Measurements from ENCODE around the gene ZNF362. TPM values are rescaled to one million over a fixed set of nuclear protein-coding genes. Genes with fewer than 3 reads are reported as not detected.

ZNF362 gene
- total and polyA plus RNA-seq, 10 of the 15 experiments (the other 5 are each of a cell fraction or from before 2014, with no cell fraction given) = 0.74 to 22.8 (median 7.4) TPM

GRCh38 chr1:33298623-33299277 is 42.5 kb downstream of the ZNF362 start (continued):
- 0 out of 2 replicates have a peak, but pooled peaks have one; percentile 33 for TF ChIP-seq SMARCA5 (IDR thresholded peaks at IDR 0.05)
- TF ChIP-seq NR2F1 (conservative IDR thresholded peaks at IDR 0.05) = no peak
- no peak for TF ChIP-seq MTA2 (IDR thresholded peaks at IDR 0.05; ENCODE audit: low read depth)
- no peak for TF ChIP-seq JUND (IDR thresholded peaks at IDR 0.05; ENCODE audit: low read depth, low read length)
- no peak for TF ChIP-seq BCLAF1 (IDR thresholded peaks at IDR 0.05)
- peak; percentile 51; the same call in 1 of the 2 replicates for TF ChIP-seq RAD21 (IDR thresholded peaks at IDR 0.05; ENCODE audit: insufficient read depth, low read depth, low read length)
- peak; percentile 80 for TF ChIP-seq YY1 (IDR thresholded peaks at IDR 0.05; ENCODE audit: low read depth, low read length)
- TF ChIP-seq HDAC2 (IDR thresholded peaks at IDR 0.05) = no peak
- no peak for TF ChIP-seq NR2C1 (IDR thresholded peaks at IDR 0.05)
- no peak for TF ChIP-seq RELA (IDR thresholded peaks at IDR 0.05; ENCODE audit: borderline replicate concordance, partially characterized antibody)
- TF ChIP-seq SMC3 (IDR thresholded peaks at IDR 0.05; ENCODE audit: borderline replicate concordance, low read length) = peak; percentile 71
- TF ChIP-seq IKZF2 (IDR thresholded peaks at IDR 0.05) = no peak

Data from GM12878 (cell line).